Tibial nerve (tissue), 4 donors: Measurements from ENCODE around the gene EPAS1. TPM values are rescaled to one million over a fixed set of nuclear protein-coding genes. Genes with fewer than 3 reads are reported as not detected.

Experiments used
- DNase-seq, 2 donors: peaks; one replicate each; pipeline ENCODE4 v3.0.0-alpha.2; 2019; ENCODE audit warnings: low spot score in 2 of 2
- H3K27ac ChIP-seq, 4 donors: fragments of 200-600 bp; sonication (generic) in 3 of 4; one replicate each; pipeline ENCODE4 v1.5.1; 2017 to 2019; ENCODE audit warnings: mild to moderate bottlenecking in 1 of 4
- H3K27me3 ChIP-seq, 2 donors: fragments of 200-600 bp; sonication (generic) in 1 of 2; one replicate each; pipeline versions ENCODE4 v1.5.1 to v1.6.0; 2017 to 2019
- H3K36me3 ChIP-seq, 3 donors: fragments of 200-600 bp; sonication (generic); one replicate each; pipeline ENCODE4 v1.5.1; 2018 to 2019
- H3K4me1 ChIP-seq, 4 donors: fragments of 200-600 bp; sonication (generic) in 3 of 4; one replicate each; pipeline ENCODE4 v1.5.1; 2017 to 2019
- H3K4me3 ChIP-seq, 4 donors: fragments of 200-600 bp; sonication (generic) in 3 of 4; one replicate each; pipeline ENCODE4 v1.5.1; 2017 to 2019; ENCODE audit warnings: mild to moderate bottlenecking in 1 of 4, moderate library complexity in 1 of 4
- H3K9me3 ChIP-seq, 4 donors: fragments of 200-600 bp; sonication (generic) in 3 of 4; one replicate each; pipeline ENCODE4 v1.5.1; 2017 to 2019
- EP300 ChIP-seq, 2 donors: sonication (generic); formaldehyde crosslinking; IDR thresholded peaks; one replicate each; pipeline ENCODE4 v1.6.1; 2017; ENCODE audit warnings: antibody characterized with exemption in 2 of 2, mild to moderate bottlenecking in 1 of 2
- POLR2A ChIP-seq, 2 donors: fragments of 450-650 bp; IDR thresholded peaks; one replicate each; pipeline ENCODE4 v1.6.1; 2017; ENCODE audit warnings: antibody characterized with exemption in 2 of 2, mild to moderate bottlenecking in 2 of 2, moderate library complexity in 2 of 2
- WGBS, 2 donors: methylation state at CpG; one replicate each; pipeline ENCODE4 v1.1.5; 2018; 5-methylcytosine and 5-hydroxymethylcytosine counted together
- total RNA-seq, 4 donors: library from RNA; depleted of rRNA; stranded (reverse); fragments of >200 nt; gene quantifications; one replicate each; pipeline ENCODE4 v1.1.0, GENCODE V29; 2016
- TF ChIP-seq, protein P1 (sequence below), 5 experiments: fragments of 200-600 bp in 3 of 5; fragments of 450-650 bp in 2 of 5; sonication (generic) in 3 of 5; IDR thresholded peaks; one replicate each; pipeline ENCODE4 v1.5.1; 2016 to 2019; ENCODE audit warnings: antibody characterized with exemption in 5 of 5, mild to moderate bottlenecking in 3 of 5, moderate library complexity in 2 of 5

The EPAS1 gene
- total RNA-seq, 4 donors from 2014 or later: 110 to 451 (median 231) TPM

DNA sequence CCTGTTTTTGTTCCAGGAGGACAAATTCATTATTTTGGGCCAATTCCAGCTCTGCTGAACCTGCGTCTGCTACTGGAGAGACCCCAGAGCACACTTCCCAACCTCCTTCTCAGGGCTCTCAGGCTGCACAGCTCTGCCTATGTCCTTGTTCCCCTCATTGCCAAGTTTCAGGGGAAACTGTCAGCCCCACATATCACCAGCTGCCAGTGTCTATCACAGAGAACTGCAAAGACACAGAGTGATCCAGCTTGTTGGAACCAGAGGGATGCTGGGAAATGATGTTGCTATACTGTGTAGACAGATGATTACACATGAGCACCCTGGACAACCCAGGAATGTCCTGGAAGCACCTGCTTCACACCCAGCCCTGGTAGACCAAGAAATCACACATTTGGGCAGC lies 114.8 kb downstream of the EPAS1 start:
- WGBS, 2 donors: 73 to 76% methylated on average over 1 of the region's 1 CpG

DNA sequence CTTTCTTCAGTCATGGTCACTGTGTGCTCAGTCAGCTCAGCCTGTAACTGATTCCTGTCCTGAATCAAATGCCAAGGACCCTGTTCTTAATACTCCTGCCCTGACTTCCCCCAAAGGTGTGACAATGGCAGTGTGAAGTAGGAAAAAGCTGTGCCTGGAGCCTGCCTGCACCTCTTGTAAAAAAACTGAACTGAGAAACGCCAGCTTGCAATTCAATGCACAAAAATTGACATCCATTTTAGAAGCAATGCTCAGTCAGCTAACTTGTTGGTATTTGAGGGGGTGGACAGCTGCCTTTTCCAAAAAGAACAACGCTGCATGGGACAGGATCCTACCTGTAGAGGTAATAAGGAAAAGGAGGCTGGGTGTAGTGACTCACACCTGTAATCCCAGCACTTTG lies 115.9 kb downstream of the EPAS1 start:
- H3K27me3 ChIP-seq: no peaks in the 10 kb centered on the region
- no peak overlapping the region for H3K27ac ChIP-seq
- no peak for DNase-seq
- no peak overlapping the region for H3K4me3 ChIP-seq
- 79 to 92% methylated on average over 2 of the region's 2 CpGs for WGBS, 2 donors
- H3K9me3 ChIP-seq: peaks cover 0 to 22% (median 3%) of the 10 kb centered on the region in 4 donors
- no peaks in the 10 kb centered on the region for H3K4me1 ChIP-seq
- TF ChIP-seq, protein P1, sequence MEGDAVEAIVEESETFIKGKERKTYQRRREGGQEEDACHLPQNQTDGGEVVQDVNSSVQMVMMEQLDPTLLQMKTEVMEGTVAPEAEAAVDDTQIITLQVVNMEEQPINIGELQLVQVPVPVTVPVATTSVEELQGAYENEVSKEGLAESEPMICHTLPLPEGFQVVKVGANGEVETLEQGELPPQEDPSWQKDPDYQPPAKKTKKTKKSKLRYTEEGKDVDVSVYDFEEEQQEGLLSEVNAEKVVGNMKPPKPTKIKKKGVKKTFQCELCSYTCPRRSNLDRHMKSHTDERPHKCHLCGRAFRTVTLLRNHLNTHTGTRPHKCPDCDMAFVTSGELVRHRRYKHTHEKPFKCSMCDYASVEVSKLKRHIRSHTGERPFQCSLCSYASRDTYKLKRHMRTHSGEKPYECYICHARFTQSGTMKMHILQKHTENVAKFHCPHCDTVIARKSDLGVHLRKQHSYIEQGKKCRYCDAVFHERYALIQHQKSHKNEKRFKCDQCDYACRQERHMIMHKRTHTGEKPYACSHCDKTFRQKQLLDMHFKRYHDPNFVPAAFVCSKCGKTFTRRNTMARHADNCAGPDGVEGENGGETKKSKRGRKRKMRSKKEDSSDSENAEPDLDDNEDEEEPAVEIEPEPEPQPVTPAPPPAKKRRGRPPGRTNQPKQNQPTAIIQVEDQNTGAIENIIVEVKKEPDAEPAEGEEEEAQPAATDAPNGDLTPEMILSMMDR (IDR thresholded peaks at IDR 0.05): no peak
- TF ChIP-seq EP300 (IDR thresholded peaks at IDR 0.05): no peak
- H3K36me3 ChIP-seq: no peaks in the 10 kb centered on the region

More for the DNA sequence above, 114.8 kb downstream of the EPAS1 start:
- TF ChIP-seq, protein P1 (IDR thresholded peaks at IDR 0.05): no peak
- TF ChIP-seq POLR2A (IDR thresholded peaks at IDR 0.05) (no peak), EP300 (IDR thresholded peaks at IDR 0.05) (no peak)
- Histone ChIP-seq H3K4me3 (no peak overlapping the region), H3K27ac (no peak overlapping the region), H3K27me3 (no peaks in the 10 kb centered on the region), H3K4me1 (no peaks in the 10 kb centered on the region), H3K9me3 (peaks cover 0 to 11% (median 3%) of the 10 kb centered on the region in 4 donors), H3K36me3 (no peaks in the 10 kb centered on the region)
- no peak for DNase-seq

DNA sequence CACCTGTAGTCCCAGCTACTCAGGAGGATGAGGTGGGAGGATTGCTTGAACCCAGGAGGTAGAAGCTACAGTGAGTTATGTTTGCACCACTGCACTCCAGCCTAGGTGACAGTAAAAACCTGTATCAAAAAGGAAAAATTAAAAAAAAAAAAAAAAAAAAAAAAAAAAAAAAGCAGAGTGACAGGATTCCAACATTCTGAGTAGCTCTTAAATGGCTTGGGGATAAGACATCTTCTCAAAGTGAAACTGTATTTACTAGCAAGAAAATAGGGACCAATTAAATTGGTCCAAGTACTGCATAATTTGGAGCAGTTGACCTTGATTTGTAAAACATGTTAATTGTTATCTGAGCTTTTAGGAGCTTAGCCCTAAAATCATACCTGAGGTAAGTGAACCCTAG lies 116.4 kb downstream of the EPAS1 start:
- TF ChIP-seq POLR2A (IDR thresholded peaks at IDR 0.05) (no peak), EP300 (IDR thresholded peaks at IDR 0.05) (no peak)
- TF ChIP-seq, protein P1 (IDR thresholded peaks at IDR 0.05): no peak
- no peak overlapping the region for H3K4me3 ChIP-seq

DNA sequence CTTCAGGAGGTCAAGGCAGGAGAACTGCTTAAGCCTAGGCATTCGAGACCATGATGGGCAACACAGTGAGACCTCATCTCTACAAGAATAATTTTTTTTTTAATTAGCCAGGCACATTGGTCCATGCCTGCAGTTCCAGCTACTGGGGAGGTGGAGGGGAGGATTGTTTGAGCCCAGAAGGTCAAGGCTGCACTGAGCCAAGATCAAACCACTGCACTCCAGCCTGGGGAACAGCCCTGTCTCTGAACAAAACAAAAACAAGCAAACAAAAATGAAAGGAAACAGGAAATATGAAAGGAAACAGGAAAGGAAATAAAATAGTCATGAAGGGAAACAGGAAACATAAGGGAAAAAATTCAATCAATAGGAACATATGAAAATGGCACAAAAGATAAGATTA lies 117.5 kb downstream of the EPAS1 start:
- no peak overlapping the region for H3K4me3 ChIP-seq
- peaks cover 0 to 32% (median 3%) of the 10 kb centered on the region in 4 donors for H3K9me3 ChIP-seq
- no peak for DNase-seq
- no peaks in the 10 kb centered on the region for H3K36me3 ChIP-seq
- 87 to 93% methylated on average over 1 of the region's 1 CpG for WGBS, 2 donors
- H3K27me3 ChIP-seq: no peaks in the 10 kb centered on the region
- no peaks in the 10 kb centered on the region for H3K4me1 ChIP-seq
- no peak overlapping the region for H3K27ac ChIP-seq
- TF ChIP-seq EP300 (IDR thresholded peaks at IDR 0.05): no peak
- TF ChIP-seq, protein P1 (IDR thresholded peaks at IDR 0.05): no peak
- no peak for TF ChIP-seq POLR2A (IDR thresholded peaks at IDR 0.05)

More for the DNA sequence above, 116.4 kb downstream of the EPAS1 start:
- Histone ChIP-seq H3K9me3 (peaks cover 0 to 27% (median 3%) of the 10 kb centered on the region in 4 donors), H3K4me1 (no peaks in the 10 kb centered on the region), H3K27ac (no peak overlapping the region), H3K27me3 (no peaks in the 10 kb centered on the region), H3K36me3 (no peaks in the 10 kb centered on the region)
- DNase-seq: no peak

DNA sequence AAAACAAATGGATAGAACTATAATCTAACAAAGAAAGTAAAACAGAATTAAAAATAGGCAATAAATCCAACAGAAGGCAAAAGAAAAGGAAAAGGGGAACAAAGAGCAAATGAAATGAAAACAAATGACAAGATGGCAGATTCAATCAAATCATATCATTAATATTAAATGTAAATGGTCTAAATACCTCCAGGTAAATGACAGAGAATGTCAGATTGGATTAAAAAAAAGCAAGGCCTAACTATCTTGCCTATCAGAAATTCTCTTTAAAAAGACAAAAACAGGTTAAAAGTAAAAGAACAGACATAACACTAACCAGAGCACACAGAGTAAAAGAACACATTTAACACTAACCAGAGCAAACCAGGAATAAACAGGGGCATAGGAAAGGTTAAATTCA lies 119.1 kb downstream of the EPAS1 start:
- no peak overlapping the region for H3K4me3 ChIP-seq
- no peak for TF ChIP-seq EP300 (IDR thresholded peaks at IDR 0.05)
- TF ChIP-seq, protein P1 (IDR thresholded peaks at IDR 0.05): no peak
- TF ChIP-seq POLR2A (IDR thresholded peaks at IDR 0.05): no peak
- no peak for DNase-seq
- no peaks in the 10 kb centered on the region for H3K4me1 ChIP-seq
- H3K9me3 ChIP-seq: peaks cover 0 to 32% (median 3%) of the 10 kb centered on the region in 4 donors
- no peak overlapping the region for H3K27ac ChIP-seq
- H3K27me3 ChIP-seq: no peaks in the 10 kb centered on the region
- H3K36me3 ChIP-seq: no peaks in the 10 kb centered on the region
